HepG2 (cell line): ENCODE results near the gene CYSRT1. TPM values are rescaled to one million over a fixed set of nuclear protein-coding genes. Genes with fewer than 3 reads are reported as not detected.

Experiments
- AGO1 ChIP-seq: fragments of 200-400 bp; formaldehyde crosslinking; IDR thresholded peaks from 2 replicates; pipeline ENCODE4 v1.6.1; 2017; ENCODE audit warnings: mild to moderate bottlenecking, low read depth, low read length, moderate library complexity; ENCODE audit not compliant: poor library complexity, severe bottlenecking
- ARID3A ChIP-seq: IDR thresholded peaks from 2 replicates; pipeline ENCODE4 v1.6.1; 2012; ENCODE audit warnings: low read depth, low read length, improper control_type of control experiment
- CHCHD3 ChIP-seq: sonication (generic); formaldehyde crosslinking; IDR thresholded peaks from 2 replicates; pipeline ENCODE4 v1.8.0; 2022; ENCODE audit warnings: mild to moderate bottlenecking, missing genetic modification reagents, moderate library complexity
- ERF ChIP-seq: IDR thresholded peaks from 2 replicates; pipeline ENCODE4 v1.6.1; 2018; ENCODE audit warnings: missing biosample characterization, missing genetic modification reagents
- ESRRA ChIP-seq: sonication (generic); formaldehyde crosslinking; IDR thresholded peaks from 2 replicates; pipeline ENCODE4 v1.5.1; 2020; ENCODE audit warnings: mild to moderate bottlenecking, low read depth, missing genetic modification reagents
- EZH2 ChIP-seq: conservative IDR thresholded peaks from 2 replicates; pipeline ENCODE4 v1.6.1; 2012; ENCODE audit warnings: mild to moderate bottlenecking, low read depth, low read length, moderate library complexity
- HDAC2 ChIP-seq: sonication (generic); formaldehyde crosslinking; IDR thresholded peaks from 2 replicates; pipeline ENCODE4 v1.4.0; 2020; ENCODE audit warnings: missing genetic modification reagents
- IRF9 ChIP-seq: sonication (generic); formaldehyde crosslinking; IDR thresholded peaks from 2 replicates; pipeline ENCODE4 v1.8.0; 2022; ENCODE audit warnings: missing genetic modification reagents, mild to moderate bottlenecking, borderline replicate concordance
- KLF11 ChIP-seq: IDR thresholded peaks from 2 replicates; pipeline ENCODE4 v1.6.1; 2016; ENCODE audit warnings: missing compliant biosample characterization
- LCORL ChIP-seq, 2 experiments: fragments of 450-650 bp in 1 of 2; sonication (generic) in 1 of 2; formaldehyde crosslinking in 1 of 2; IDR thresholded peaks; 2 replicates each; pipeline versions ENCODE4 v1.5.0 to v1.6.1; 2017 to 2020; ENCODE audit warnings: antibody characterized with exemption in 1 of 2, missing genetic modification reagents in 1 of 2
- NR2C2 ChIP-seq: sonication (generic); formaldehyde crosslinking; IDR thresholded peaks from 2 replicates; pipeline ENCODE4 v1.4.0; 2020; ENCODE audit warnings: missing genetic modification reagents, mild to moderate bottlenecking, moderate library complexity, borderline replicate concordance
- PAX8 ChIP-seq: sonication (generic); formaldehyde crosslinking; IDR thresholded peaks from 2 replicates; pipeline ENCODE4 v1.8.0; 2022; ENCODE audit warnings: mild to moderate bottlenecking, missing genetic modification reagents, borderline replicate concordance
- SRY ChIP-seq: sonication (generic); formaldehyde crosslinking; IDR thresholded peaks from 2 replicates; pipeline ENCODE4 v1.8.0; 2022; ENCODE audit warnings: mild to moderate bottlenecking, missing genetic modification reagents
- YEATS4 ChIP-seq: sonication (generic); formaldehyde crosslinking; IDR thresholded peaks from 2 replicates; pipeline ENCODE4 v1.4.0; 2020; ENCODE audit warnings: missing genetic modification reagents, borderline replicate concordance
- ZFP36L2 ChIP-seq: sonication (generic); formaldehyde crosslinking; IDR thresholded peaks from 2 replicates; pipeline ENCODE4 v1.4.0; 2020; ENCODE audit warnings: missing genetic modification reagents
- ZNF501 ChIP-seq: sonication (generic); formaldehyde crosslinking; IDR thresholded peaks from 2 replicates; pipeline ENCODE4 v1.5.1; 2020; ENCODE audit warnings: mild to moderate bottlenecking, moderate library complexity, missing genetic modification reagents
- ZNF766 ChIP-seq: sonication (generic); formaldehyde crosslinking; IDR thresholded peaks from 2 replicates; pipeline ENCODE4 v1.5.0; 2020; ENCODE audit warnings: missing genetic modification reagents, borderline replicate concordance
- ZNF777 ChIP-seq: sonication (generic); formaldehyde crosslinking; IDR thresholded peaks from 2 replicates; pipeline ENCODE4 v1.4.0; 2020; ENCODE audit warnings: missing genetic modification reagents
- polyA plus RNA-seq, 8 experiments: library from polyadenylated mRNA; depleted of rRNA in 3 of 8; stranded (reverse) in 7 of 8; unstranded in 1 of 8; fragments of >200 nt; fragmentation: Illumina TruSeq in 4 of 8; extraction: Trizol in 4 of 8; gene quantifications; 2 replicates each; pipeline versions ENCODE4 v1.2.1 to v1.2.3, GENCODE V29; 2011 to 2016; ENCODE audit warnings: low read depth in 4 of 8, missing spikeins in 1 of 8, mixed read lengths in 1 of 8; ENCODE audit not compliant: insufficient read depth in 1 of 8
- total RNA-seq, 5 experiments: library from RNA; depleted of rRNA; stranded (reverse); fragments of >200 nt; fragmentation: Illumina TruSeq; extraction: Trizol; gene quantifications; 2 replicates each; pipeline ENCODE4 v1.2.3, GENCODE V29; 2016; ENCODE audit warnings: low read depth in 1 of 5
- TF ChIP-seq, protein P1 (sequence below): sonication (generic); formaldehyde crosslinking; IDR thresholded peaks from 2 replicates; pipeline ENCODE4 v1.4.0; 2020; ENCODE audit warnings: missing genetic modification reagents
- TF ChIP-seq, protein P2 (sequence below), 2 experiments: fragments of 450-650 bp in 1 of 2; sonication (generic) in 1 of 2; formaldehyde crosslinking; IDR thresholded peaks; 2 replicates each; pipeline versions ENCODE4 v1.5.0 to v1.8.0; 2020 to 2022; ENCODE audit warnings: mild to moderate bottlenecking in 1 of 2, missing genetic modification reagents in 1 of 2

CYSRT1 gene
- total and polyA plus RNA-seq, 2 of the 13 experiments (the other 11 are each of a cell fraction or from before 2014, with no cell fraction given) = 1.5 to 2.1 TPM

DNA sequence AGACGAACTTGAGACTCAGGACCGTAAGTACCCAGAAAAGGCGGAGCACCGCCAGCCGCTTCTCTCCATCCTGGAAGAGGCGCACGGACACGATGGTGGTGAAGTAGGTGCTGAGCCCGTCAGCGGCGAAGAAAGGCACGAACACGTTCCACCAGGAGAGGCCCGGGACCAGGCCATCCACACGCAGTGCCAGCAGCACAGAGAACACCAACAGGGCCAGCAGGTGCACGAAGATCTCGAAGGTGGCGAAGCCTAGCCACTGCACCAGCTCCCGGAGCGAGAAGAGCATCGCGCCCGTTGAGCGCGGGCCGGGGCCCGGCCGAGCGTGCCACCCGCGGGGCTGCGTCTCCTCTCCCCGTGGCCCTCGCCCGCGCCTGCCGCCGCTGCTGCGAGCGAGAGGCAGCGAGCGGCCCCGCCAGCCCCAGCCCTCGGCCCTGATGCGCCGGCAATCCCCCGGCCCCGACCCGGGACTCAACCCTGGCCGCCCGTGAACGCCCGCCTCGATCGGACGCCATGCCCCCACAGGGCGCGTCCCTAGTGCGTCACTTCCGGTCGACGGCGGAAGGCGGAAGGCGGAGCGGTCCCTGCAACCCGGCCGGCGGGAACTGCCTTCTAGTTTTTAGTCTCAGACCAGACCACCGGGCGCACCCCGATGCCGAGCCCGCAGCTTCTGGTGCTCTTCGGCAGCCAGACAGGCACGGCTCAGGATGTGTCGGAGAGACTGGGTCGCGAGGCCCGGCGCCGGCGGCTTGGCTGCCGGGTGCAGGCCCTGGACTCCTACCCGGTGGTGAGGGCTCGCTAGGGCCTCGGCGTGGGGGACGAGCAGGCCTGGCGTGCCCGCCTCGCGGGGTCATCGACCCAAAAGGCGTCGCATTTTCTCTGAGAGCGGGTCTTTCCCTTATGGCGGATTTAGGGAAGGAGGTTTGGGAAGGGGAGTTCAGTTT, 19.6 kb upstream of the CYSRT1 start, which contains the start of the genes NDOR1 and TMEM203 (continued):
- no peak for TF ChIP-seq ARID3A
- no peak for TF ChIP-seq AGO1
- TF ChIP-seq SRY = no peak; the same call in 1 of the 2 replicates
- 0 out of 2 replicates have a peak, but pooled peaks have one; percentile 39 for TF ChIP-seq KLF11 (CRISPR knock-in tag)
- TF ChIP-seq CHCHD3 (CRISPR knock-in tag) = 0 out of 2 replicates have a peak, but pooled peaks have one; percentile 68
- peak; percentile 82 for TF ChIP-seq YEATS4
- TF ChIP-seq, protein P1, sequence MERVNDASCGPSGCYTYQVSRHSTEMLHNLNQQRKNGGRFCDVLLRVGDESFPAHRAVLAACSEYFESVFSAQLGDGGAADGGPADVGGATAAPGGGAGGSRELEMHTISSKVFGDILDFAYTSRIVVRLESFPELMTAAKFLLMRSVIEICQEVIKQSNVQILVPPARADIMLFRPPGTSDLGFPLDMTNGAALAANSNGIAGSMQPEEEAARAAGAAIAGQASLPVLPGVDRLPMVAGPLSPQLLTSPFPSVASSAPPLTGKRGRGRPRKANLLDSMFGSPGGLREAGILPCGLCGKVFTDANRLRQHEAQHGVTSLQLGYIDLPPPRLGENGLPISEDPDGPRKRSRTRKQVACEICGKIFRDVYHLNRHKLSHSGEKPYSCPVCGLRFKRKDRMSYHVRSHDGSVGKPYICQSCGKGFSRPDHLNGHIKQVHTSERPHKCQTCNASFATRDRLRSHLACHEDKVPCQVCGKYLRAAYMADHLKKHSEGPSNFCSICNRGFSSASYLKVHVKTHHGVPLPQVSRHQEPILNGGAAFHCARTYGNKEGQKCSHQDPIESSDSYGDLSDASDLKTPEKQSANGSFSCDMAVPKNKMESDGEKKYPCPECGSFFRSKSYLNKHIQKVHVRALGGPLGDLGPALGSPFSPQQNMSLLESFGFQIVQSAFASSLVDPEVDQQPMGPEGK (CRISPR knock-in tag) = peak; percentile 86
- TF ChIP-seq ESRRA (CRISPR knock-in tag) = peak; percentile 62
- TF ChIP-seq, protein P2, sequence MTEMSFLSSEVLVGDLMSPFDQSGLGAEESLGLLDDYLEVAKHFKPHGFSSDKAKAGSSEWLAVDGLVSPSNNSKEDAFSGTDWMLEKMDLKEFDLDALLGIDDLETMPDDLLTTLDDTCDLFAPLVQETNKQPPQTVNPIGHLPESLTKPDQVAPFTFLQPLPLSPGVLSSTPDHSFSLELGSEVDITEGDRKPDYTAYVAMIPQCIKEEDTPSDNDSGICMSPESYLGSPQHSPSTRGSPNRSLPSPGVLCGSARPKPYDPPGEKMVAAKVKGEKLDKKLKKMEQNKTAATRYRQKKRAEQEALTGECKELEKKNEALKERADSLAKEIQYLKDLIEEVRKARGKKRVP (CRISPR knock-in tag; IDR thresholded peaks at IDR 0.05) = peak in 1 of 2 experiments; percentile 31; a peak in 1 of 4 replicates
- TF ChIP-seq NR2C2 (CRISPR knock-in tag) = peak; percentile 73
- peak; percentile 95 for TF ChIP-seq HDAC2 (CRISPR knock-in tag)
- peak; percentile 31; the same call in 1 of the 2 replicates for TF ChIP-seq PAX8
- TF ChIP-seq ZNF766 (CRISPR knock-in tag) = peak; percentile 61; the same call in 1 of the 2 replicates
- peak; percentile 67 for TF ChIP-seq IRF9 (CRISPR knock-in tag)
- TF ChIP-seq ZNF501 (CRISPR knock-in tag) = peak; percentile 95
- TF ChIP-seq ZNF777 (CRISPR knock-in tag) = peak; percentile 81
- TF ChIP-seq ZFP36L2 (CRISPR knock-in tag) = no peak
- peak; percentile 89; the same call in 1 of the 2 replicates for TF ChIP-seq ERF (CRISPR knock-in tag)
- TF ChIP-seq EZH2 = no peak
- TF ChIP-seq LCORL (IDR thresholded peaks at IDR 0.05) = no peak
- TF ChIP-seq LCORL (CRISPR knock-in tag; IDR thresholded peaks at IDR 0.05) = 0 out of 2 replicates have a peak, but pooled peaks have one; percentile 23
